Ishikawa (cell line): ENCODE results near the gene AGPAT1.

Experiments used
- CEBPB ChIP-seq: IDR thresholded peaks from 2 replicates; pipeline ENCODE4 v1.6.1; 2012
- EP300 ChIP-seq: IDR thresholded peaks from 2 replicates; pipeline ENCODE4 v1.6.1; 2012; ENCODE audit warnings: borderline replicate concordance
- NFIC ChIP-seq: IDR thresholded peaks from 2 replicates; pipeline ENCODE4 v1.6.1; 2012

DNA sequence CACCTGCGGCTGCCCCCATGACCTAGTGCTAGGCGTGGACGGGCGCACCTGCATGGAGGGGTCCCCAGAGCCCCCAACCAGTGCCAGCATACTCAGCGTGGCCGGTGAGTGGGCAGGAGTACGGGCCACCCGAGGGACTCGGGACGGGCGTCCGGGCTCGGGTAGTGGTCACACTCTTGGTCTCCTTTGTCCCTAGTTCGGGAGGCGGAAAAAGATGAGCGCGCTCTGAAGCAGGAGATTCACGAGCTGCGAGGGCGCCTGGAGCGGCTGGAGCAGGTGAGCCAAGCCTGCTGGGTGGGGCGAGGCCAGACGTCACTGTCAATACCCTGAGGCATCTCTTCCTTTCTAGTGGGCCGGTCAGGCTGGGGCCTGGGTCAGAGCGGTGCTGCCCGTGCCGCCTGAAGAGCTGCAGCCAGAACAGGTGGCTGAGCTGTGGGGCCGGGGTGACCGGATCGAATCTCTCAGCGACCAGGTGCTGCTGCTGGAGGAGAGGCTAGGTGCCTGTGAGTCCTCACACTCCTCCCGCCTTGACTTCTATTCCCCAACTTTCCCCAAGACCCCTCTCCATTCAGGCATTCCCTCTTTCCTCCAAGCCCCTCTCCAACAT lies 8.6 kb downstream of the AGPAT1 start:
- TF ChIP-seq NFIC (no peak), EP300 (no peak), CEBPB (no peak)
